SK-N-MC (cell line): Measurements from ENCODE around the gene G3BP1.
"Not testable (repeated sequence)": the region's sequence is repeated elsewhere in the genome, so short reads cannot be mapped to it uniquely, and the experiment has no call there.

ENCODE experiments used
- DNase-seq: peaks from one replicate; pipeline ENCODE4 v3.0.0-alpha.2; 2011; ENCODE audit warnings: low read depth, low spot score
- H3K27ac ChIP-seq: fragments of 200-600 bp; sonication (generic); 2 replicates; pipeline ENCODE4 v1.5.1; 2016; ENCODE audit warnings: mixed run types
- H3K36me3 ChIP-seq: fragments of 200-600 bp; sonication (generic); 2 replicates; pipeline ENCODE4 v1.6.1; 2017; ENCODE audit warnings: antibody characterized with exemption, low read length, mixed read lengths; ENCODE audit not compliant: insufficient read depth
- H3K4me3 ChIP-seq: fragments of 200-600 bp; sonication (generic); 2 replicates; pipeline ENCODE4 v1.5.1; 2016
- H3K9ac ChIP-seq: fragments of 200-600 bp; sonication (generic); 2 replicates; pipeline ENCODE4 v1.8.0; 2017; ENCODE audit warnings: mixed run types, mixed read lengths; ENCODE audit not compliant: insufficient read length
- H3K9me3 ChIP-seq: fragments of 200-600 bp; sonication (generic); 2 replicates; pipeline ENCODE4 v1.6.1; 2017; ENCODE audit warnings: low read depth, mild to moderate bottlenecking, antibody characterized with exemption, low read length, moderate library complexity, mixed read lengths
- EZH2 ChIP-seq: fragments of 200-600 bp; sonication (generic); IDR thresholded peaks from one replicate; pipeline ENCODE4 v1.6.1; 2017; ENCODE audit warnings: antibody characterized with exemption
- FOXP2 ChIP-seq: optimal IDR thresholded peaks from 2 replicates; pipeline ENCODE3; 2011; ENCODE audit warnings: mild to moderate bottlenecking, moderate library complexity; ENCODE audit not compliant: insufficient read depth; ENCODE audit errors: extremely low read length, control extremely low read depth
- POLR2AphosphoS5 ChIP-seq: IDR thresholded peaks from 2 replicates; pipeline ENCODE4 v1.6.1; 2012; ENCODE audit warnings: mild to moderate bottlenecking, low read depth, low read length, borderline replicate concordance

G3BP1 gene

GRCh38 chr5:151825445-151825844 lies 53.7 kb downstream of the G3BP1 start:
- no peak overlapping the region for H3K27ac ChIP-seq
- peak; percentile 12 for DNase-seq
- H3K9ac ChIP-seq = no peak overlapping the region
- peaks cover 62% of the 10 kb centered on the region for H3K36me3 ChIP-seq
- H3K9me3 ChIP-seq = no peaks in the 10 kb centered on the region
- TF ChIP-seq POLR2AphosphoS5 (no peak), FOXP2 (no peak)
- H3K4me3 ChIP-seq = no peak overlapping the region

- Histone ChIP-seq H3K4me3 (no peak overlapping the region), H3K27ac (no peak overlapping the region), H3K36me3 (peaks cover 47% of the 10 kb centered on the region), H3K9ac (no peak overlapping the region), H3K9me3 (no peaks in the 10 kb centered on the region)
- no peak for TF ChIP-seq FOXP2
- no peak for TF ChIP-seq EZH2
- no peak for TF ChIP-seq POLR2AphosphoS5
- no peak for DNase-seq
Observed at GRCh38 chr5:151829370-151829769, 57.6 kb downstream of the G3BP1 start.

- DNase-seq, H3K9me3 ChIP-seq, H3K27ac ChIP-seq, H3K9ac ChIP-seq, H3K4me3 ChIP-seq: not testable (repeated sequence)
- H3K36me3 ChIP-seq = peaks cover 13% of the 10 kb centered on the region; the same call in 1 of the 2 replicates
Observed at GRCh38 chr5:151832843-151833242, 61.1 kb downstream of the G3BP1 start.

GRCh38 chr5:151846765-151847164 lies 75.0 kb downstream of the G3BP1 start:
- H3K9ac ChIP-seq = no peak overlapping the region
- H3K27ac ChIP-seq = no peak overlapping the region
- DNase-seq = no peak
- H3K9me3 ChIP-seq = no peaks in the 10 kb centered on the region
- H3K4me3 ChIP-seq = no peak overlapping the region
- no peaks in the 10 kb centered on the region for H3K36me3 ChIP-seq
- TF ChIP-seq EZH2 (no peak), POLR2AphosphoS5 (no peak), FOXP2 (no peak)

- DNase-seq = no peak
- H3K9me3 ChIP-seq = no peaks in the 10 kb centered on the region
- H3K9ac ChIP-seq = no peak overlapping the region
- no peak overlapping the region for H3K4me3 ChIP-seq
- no peak for TF ChIP-seq EZH2
- TF ChIP-seq POLR2AphosphoS5 = no peak
- TF ChIP-seq FOXP2 = no peak
- H3K27ac ChIP-seq = no peak overlapping the region
- H3K36me3 ChIP-seq = no peaks in the 10 kb centered on the region
Observed at GRCh38 chr5:151847871-151848270, 76.1 kb downstream of the G3BP1 start.

GRCh38 chr5:151855701-151856100 lies 83.9 kb downstream of the G3BP1 start:
- Histone ChIP-seq H3K9me3 (no peaks in the 10 kb centered on the region), H3K36me3 (no peaks in the 10 kb centered on the region), H3K27ac (no peak overlapping the region), H3K9ac (no peak overlapping the region), H3K4me3 (no peak overlapping the region)
- TF ChIP-seq POLR2AphosphoS5 (no peak), FOXP2 (no peak), EZH2 (no peak)
- DNase-seq = no peak

GRCh38 chr5:151856861-151857260 lies 85.1 kb downstream of the G3BP1 start:
- H3K9ac ChIP-seq = no peak overlapping the region
- TF ChIP-seq FOXP2 (no peak), POLR2AphosphoS5 (no peak)
- no peaks in the 10 kb centered on the region for H3K36me3 ChIP-seq
- H3K4me3 ChIP-seq = no peak overlapping the region
- H3K9me3 ChIP-seq = no peaks in the 10 kb centered on the region
- H3K27ac ChIP-seq = no peak overlapping the region
- no peak for DNase-seq

GRCh38 chr5:151860867-151861266 lies 89.1 kb downstream of the G3BP1 start:
- H3K27ac ChIP-seq, DNase-seq: not testable (repeated sequence)

More at GRCh38 chr5:151860867-151861266, 89.1 kb downstream of the G3BP1 start:
- not testable (repeated sequence) for H3K4me3 ChIP-seq, H3K9ac ChIP-seq, H3K36me3 ChIP-seq, H3K9me3 ChIP-seq
